ENCODE measurements around the gene KHDC1L.
A peak's percentile ranks its signal among the peaks of the same experiment; 100 is the strongest.
"Not testable (repeated sequence)": the region's sequence is repeated elsewhere in the genome, so short reads cannot be mapped to it uniquely, and the experiment has no call there.

KHDC1L gene

DNA sequence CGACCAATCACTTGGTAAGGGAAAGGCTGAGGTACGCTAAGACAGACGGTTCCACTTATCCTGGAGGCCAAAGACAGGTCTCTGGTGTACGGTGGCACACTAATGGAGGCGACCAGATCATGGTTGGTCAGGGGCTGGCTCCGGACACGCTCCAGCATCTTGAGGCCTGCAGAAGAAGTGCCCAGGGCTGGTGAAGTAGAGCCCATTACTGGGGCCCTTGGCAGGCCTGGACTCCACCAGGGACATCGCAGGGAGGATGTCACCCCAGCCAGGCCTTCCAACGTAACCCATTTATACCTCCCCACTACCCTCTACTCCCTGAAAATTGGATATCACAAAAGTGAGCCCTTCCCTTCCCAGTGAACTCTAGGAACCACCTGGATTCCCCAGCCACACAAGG lies 16.2 kb downstream of the KHDC1L start:
- H3K9me3 ChIP-seq (ENCODE audit: control insufficient read depth in 2 of 2, low read length in 2 of 2): no peaks in the 10 kb centered on the region
- H3K4me1 ChIP-seq (ENCODE audit: control insufficient read depth in 2 of 2, insufficient read depth in 2 of 2, low read length in 2 of 2): no peaks in the 10 kb centered on the region
- no peak overlapping the region for H3K27ac ChIP-seq (ENCODE audit: low read depth in 2 of 2, low read length in 2 of 2)
- no peaks in the 10 kb centered on the region for H3K27me3 ChIP-seq (ENCODE audit: control insufficient read depth in 2 of 2, insufficient read depth in 2 of 2, low read length in 2 of 2)
- no peaks in the 10 kb centered on the region for H3K36me3 ChIP-seq (ENCODE audit: control insufficient read depth in 2 of 2, insufficient read depth in 2 of 2, low read length in 2 of 2)
- no peak overlapping the region for H3K4me3 ChIP-seq (ENCODE audit: low read length in 2 of 2)
- H3K9ac ChIP-seq (ENCODE audit: low read depth in 1 of 2, low read length in 2 of 2): no peak overlapping the region

DNA sequence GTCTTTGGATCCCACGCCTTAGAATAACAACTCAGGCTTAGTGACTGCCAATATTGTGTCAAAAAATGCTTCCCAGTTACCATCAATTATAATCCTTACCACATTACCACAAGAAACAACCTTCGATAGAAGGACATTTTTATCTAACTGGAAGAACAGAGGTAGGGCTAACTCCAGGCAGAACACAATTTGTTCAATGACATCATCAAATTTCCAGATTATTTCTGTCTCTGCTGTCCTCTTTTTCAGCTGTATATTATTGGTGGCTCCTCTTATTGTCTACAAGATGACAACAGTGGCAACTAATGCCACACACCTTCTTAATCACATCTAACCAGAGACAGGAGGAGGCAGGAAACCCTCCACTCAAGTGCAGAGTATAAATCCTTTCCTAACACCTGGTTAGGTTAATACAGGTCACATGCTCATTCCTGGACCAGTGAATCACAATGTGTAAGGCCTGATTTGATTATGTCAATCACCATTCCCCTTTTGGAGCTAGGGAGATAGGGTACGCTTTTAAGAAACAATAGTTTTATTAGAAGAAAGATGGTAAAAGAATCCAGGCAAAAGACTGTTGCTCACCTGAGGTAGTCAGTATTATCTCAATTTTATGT lies 18.0 kb downstream of the KHDC1L start:
- no peak overlapping the region for H3K4me3 ChIP-seq (ENCODE audit: low read length in 2 of 2)
- no peaks in the 10 kb centered on the region for H3K27me3 ChIP-seq (ENCODE audit: control insufficient read depth in 2 of 2, insufficient read depth in 2 of 2, low read length in 2 of 2)
- no peaks in the 10 kb centered on the region for H3K36me3 ChIP-seq (ENCODE audit: control insufficient read depth in 2 of 2, insufficient read depth in 2 of 2, low read length in 2 of 2)
- H3K9me3 ChIP-seq (ENCODE audit: control insufficient read depth in 2 of 2, low read length in 2 of 2): no peaks in the 10 kb centered on the region
- H3K9ac ChIP-seq (ENCODE audit: low read depth in 1 of 2, low read length in 2 of 2): no peak overlapping the region
- no peaks in the 10 kb centered on the region for H3K4me1 ChIP-seq (ENCODE audit: control insufficient read depth in 2 of 2, insufficient read depth in 2 of 2, low read length in 2 of 2)
- H3K27ac ChIP-seq (ENCODE audit: low read depth in 2 of 2, low read length in 2 of 2): no peak overlapping the region

GRCh38 chr6:73204252-73204651 lies 21.0 kb downstream of the KHDC1L start:
- H3K27ac ChIP-seq (ENCODE audit: low read depth in 2 of 2, low read length in 2 of 2): no peak overlapping the region
- H3K27me3 ChIP-seq (ENCODE audit: control insufficient read depth in 2 of 2, insufficient read depth in 2 of 2, low read length in 2 of 2): no peaks in the 10 kb centered on the region
- no peaks in the 10 kb centered on the region for H3K9me3 ChIP-seq (ENCODE audit: control insufficient read depth in 2 of 2, low read length in 2 of 2)
- no peak overlapping the region for H3K4me3 ChIP-seq (ENCODE audit: low read length in 2 of 2)
- H3K36me3 ChIP-seq (ENCODE audit: control insufficient read depth in 2 of 2, insufficient read depth in 2 of 2, low read length in 2 of 2): no peaks in the 10 kb centered on the region
- H3K9ac ChIP-seq (ENCODE audit: low read depth in 1 of 2, low read length in 2 of 2): no peak overlapping the region
- H3K4me1 ChIP-seq (ENCODE audit: control insufficient read depth in 2 of 2, insufficient read depth in 2 of 2, low read length in 2 of 2): no peaks in the 10 kb centered on the region

DNA sequence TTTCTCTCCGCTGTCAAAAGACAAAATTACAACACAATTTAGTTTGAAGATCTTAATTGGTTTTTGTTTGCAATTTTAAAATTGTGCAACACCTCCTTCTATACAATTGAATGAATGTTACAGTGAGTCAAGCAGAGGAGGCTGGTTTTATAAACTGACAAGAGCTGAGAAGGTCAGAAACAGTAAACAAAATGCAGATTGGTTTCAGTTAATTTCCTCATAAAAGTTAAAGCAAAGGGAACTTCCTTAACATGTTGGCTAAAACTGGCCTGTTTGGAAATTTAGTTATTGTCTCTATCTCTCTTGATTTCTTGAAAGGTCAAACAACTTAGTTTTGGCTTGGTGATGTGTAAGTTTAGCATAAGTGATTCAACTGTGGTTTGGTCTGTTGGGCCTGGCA lies 22.2 kb downstream of the KHDC1L start:
- H3K4me1 ChIP-seq (ENCODE audit: control insufficient read depth in 2 of 2, insufficient read depth in 2 of 2, low read length in 2 of 2): no peaks in the 10 kb centered on the region
- no peak overlapping the region for H3K9ac ChIP-seq (ENCODE audit: low read depth in 1 of 2, low read length in 2 of 2)
- H3K27me3 ChIP-seq (ENCODE audit: control insufficient read depth in 2 of 2, insufficient read depth in 2 of 2, low read length in 2 of 2): no peaks in the 10 kb centered on the region
- H3K9me3 ChIP-seq (ENCODE audit: control insufficient read depth in 2 of 2, low read length in 2 of 2): no peaks in the 10 kb centered on the region
- no peaks in the 10 kb centered on the region for H3K36me3 ChIP-seq (ENCODE audit: control insufficient read depth in 2 of 2, insufficient read depth in 2 of 2, low read length in 2 of 2)
- H3K27ac ChIP-seq (ENCODE audit: low read depth in 2 of 2, low read length in 2 of 2): no peak overlapping the region
- H3K4me3 ChIP-seq (ENCODE audit: low read length in 2 of 2): no peak overlapping the region

DNA sequence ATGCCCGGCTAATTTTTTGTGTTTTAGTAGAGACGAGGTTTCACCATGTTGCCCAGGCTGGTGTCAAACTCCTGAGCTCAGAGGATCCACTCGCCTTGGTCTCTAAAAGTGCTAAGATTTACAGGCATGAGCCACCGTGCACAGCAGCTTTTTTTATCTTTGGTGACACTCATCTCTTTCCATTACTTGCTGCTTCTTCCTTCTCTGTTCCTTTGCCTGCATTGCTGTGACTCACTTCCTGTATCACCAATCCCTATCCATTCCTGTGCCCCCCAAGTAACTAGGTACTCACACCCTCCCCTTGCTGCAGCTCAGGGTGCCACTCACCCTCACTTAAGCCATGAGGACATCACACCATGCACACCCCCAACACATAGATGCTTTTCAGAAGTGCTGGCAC lies 24.6 kb downstream of the KHDC1L start:
- Histone ChIP-seq H3K36me3 (ENCODE audit: control insufficient read depth in 2 of 2, insufficient read depth in 2 of 2, low read length in 2 of 2) (no peaks in the 10 kb centered on the region), H3K27me3 (ENCODE audit: control insufficient read depth in 2 of 2, insufficient read depth in 2 of 2, low read length in 2 of 2) (no peaks in the 10 kb centered on the region), H3K4me3 (ENCODE audit: low read length in 2 of 2) (no peak overlapping the region), H3K9ac (ENCODE audit: low read depth in 1 of 2, low read length in 2 of 2) (no peak overlapping the region), H3K4me1 (ENCODE audit: control insufficient read depth in 2 of 2, insufficient read depth in 2 of 2, low read length in 2 of 2) (no peaks in the 10 kb centered on the region), H3K9me3 (ENCODE audit: control insufficient read depth in 2 of 2, low read length in 2 of 2) (no peaks in the 10 kb centered on the region), H3K27ac (ENCODE audit: low read depth in 2 of 2, low read length in 2 of 2) (no peak overlapping the region)

- Histone ChIP-seq H3K4me3 (ENCODE audit: low read length in 2 of 2) (no peak overlapping the region), H3K4me1 (ENCODE audit: control insufficient read depth in 2 of 2, insufficient read depth in 2 of 2, low read length in 2 of 2) (no peaks in the 10 kb centered on the region), H3K36me3 (ENCODE audit: control insufficient read depth in 2 of 2, insufficient read depth in 2 of 2, low read length in 2 of 2) (no peaks in the 10 kb centered on the region), H3K9ac (ENCODE audit: low read depth in 1 of 2, low read length in 2 of 2) (no peak overlapping the region), H3K9me3 (ENCODE audit: control insufficient read depth in 2 of 2, low read length in 2 of 2) (no peaks in the 10 kb centered on the region), H3K27me3 (ENCODE audit: control insufficient read depth in 2 of 2, insufficient read depth in 2 of 2, low read length in 2 of 2) (no peaks in the 10 kb centered on the region), H3K27ac (ENCODE audit: low read depth in 2 of 2, low read length in 2 of 2) (no peak overlapping the region)
Measured at GRCh38 chr6:73200247-73200646, 25.0 kb downstream of the KHDC1L start.

- Histone ChIP-seq H3K27me3 (ENCODE audit: control insufficient read depth in 2 of 2, insufficient read depth in 2 of 2, low read length in 2 of 2) (no peaks in the 10 kb centered on the region), H3K9me3 (ENCODE audit: control insufficient read depth in 2 of 2, low read length in 2 of 2) (no peaks in the 10 kb centered on the region), H3K4me3 (ENCODE audit: low read length in 2 of 2) (no peak overlapping the region), H3K9ac (ENCODE audit: low read depth in 1 of 2, low read length in 2 of 2) (no peak overlapping the region), H3K27ac (ENCODE audit: low read depth in 2 of 2, low read length in 2 of 2) (no peak overlapping the region), H3K36me3 (ENCODE audit: control insufficient read depth in 2 of 2, insufficient read depth in 2 of 2, low read length in 2 of 2) (no peaks in the 10 kb centered on the region), H3K4me1 (ENCODE audit: control insufficient read depth in 2 of 2, insufficient read depth in 2 of 2, low read length in 2 of 2) (no peaks in the 10 kb centered on the region)
Measured at GRCh38 chr6:73194744-73195143, 30.6 kb downstream of the KHDC1L start.

DNA sequence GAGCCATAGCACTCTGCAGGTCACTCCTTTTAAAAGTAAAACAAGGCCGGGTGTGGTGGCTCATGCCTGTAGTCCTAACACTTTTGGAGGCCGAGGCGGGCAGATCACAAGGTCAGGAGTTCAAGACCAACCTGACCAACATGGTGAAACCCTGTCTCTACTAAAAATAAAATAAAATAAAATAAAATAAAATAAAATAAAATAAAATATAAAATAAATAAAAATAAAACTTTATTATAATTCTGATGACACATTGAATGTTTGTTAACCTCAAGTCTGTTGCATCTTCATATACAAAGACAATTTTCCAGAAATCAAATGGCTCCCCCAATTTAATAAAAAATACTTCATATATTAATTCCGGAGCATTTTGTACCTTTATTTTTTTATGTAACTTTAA lies 32.0 kb downstream of the KHDC1L start:
- not testable (repeated sequence) for H3K36me3 ChIP-seq (ENCODE audit: control insufficient read depth in 2 of 2, insufficient read depth in 2 of 2, low read length in 2 of 2); H3K4me3 ChIP-seq (ENCODE audit: low read length in 2 of 2); H3K4me1 ChIP-seq (ENCODE audit: control insufficient read depth in 2 of 2, insufficient read depth in 2 of 2, low read length in 2 of 2); H3K27ac ChIP-seq (ENCODE audit: low read depth in 2 of 2, low read length in 2 of 2); H3K9ac ChIP-seq (ENCODE audit: low read depth in 1 of 2, low read length in 2 of 2); H3K9me3 ChIP-seq (ENCODE audit: control insufficient read depth in 2 of 2, low read length in 2 of 2); H3K27me3 ChIP-seq (ENCODE audit: control insufficient read depth in 2 of 2, insufficient read depth in 2 of 2, low read length in 2 of 2)

DNA sequence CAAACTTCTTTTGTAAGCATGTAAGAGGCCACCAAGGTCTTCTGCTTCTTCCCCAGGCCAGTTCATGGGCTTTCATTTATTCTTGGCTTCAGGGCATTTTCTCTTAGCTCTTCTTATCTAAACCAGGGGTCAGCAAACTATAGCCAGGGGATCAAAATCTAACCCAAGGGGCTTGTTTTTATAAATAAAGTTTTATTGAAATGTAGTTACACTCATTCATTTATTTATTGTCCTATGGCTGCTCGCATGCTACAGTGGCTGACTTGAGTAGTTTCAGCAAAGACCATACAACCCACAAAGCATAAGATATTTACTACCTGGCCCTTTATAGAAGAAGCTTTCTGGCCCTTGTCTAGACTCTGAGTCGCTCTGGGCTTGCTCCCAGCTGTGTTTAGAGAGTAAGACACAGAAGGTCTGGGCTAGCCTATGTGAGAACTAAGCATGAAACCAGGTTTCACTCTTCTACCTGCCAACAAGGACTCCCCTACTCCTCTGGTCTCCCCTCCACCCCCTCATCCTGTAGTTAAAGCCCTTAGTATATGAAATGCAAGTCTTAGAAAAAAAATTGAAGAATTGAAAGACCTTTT lies 43.2 kb downstream of the KHDC1L start:
- Histone ChIP-seq H3K4me1 (ENCODE audit: control insufficient read depth in 2 of 2, insufficient read depth in 2 of 2, low read length in 2 of 2) (no peaks in the 10 kb centered on the region), H3K9me3 (ENCODE audit: control insufficient read depth in 2 of 2, low read length in 2 of 2) (no peaks in the 10 kb centered on the region), H3K4me3 (ENCODE audit: low read length in 2 of 2) (no peak overlapping the region)

DNA sequence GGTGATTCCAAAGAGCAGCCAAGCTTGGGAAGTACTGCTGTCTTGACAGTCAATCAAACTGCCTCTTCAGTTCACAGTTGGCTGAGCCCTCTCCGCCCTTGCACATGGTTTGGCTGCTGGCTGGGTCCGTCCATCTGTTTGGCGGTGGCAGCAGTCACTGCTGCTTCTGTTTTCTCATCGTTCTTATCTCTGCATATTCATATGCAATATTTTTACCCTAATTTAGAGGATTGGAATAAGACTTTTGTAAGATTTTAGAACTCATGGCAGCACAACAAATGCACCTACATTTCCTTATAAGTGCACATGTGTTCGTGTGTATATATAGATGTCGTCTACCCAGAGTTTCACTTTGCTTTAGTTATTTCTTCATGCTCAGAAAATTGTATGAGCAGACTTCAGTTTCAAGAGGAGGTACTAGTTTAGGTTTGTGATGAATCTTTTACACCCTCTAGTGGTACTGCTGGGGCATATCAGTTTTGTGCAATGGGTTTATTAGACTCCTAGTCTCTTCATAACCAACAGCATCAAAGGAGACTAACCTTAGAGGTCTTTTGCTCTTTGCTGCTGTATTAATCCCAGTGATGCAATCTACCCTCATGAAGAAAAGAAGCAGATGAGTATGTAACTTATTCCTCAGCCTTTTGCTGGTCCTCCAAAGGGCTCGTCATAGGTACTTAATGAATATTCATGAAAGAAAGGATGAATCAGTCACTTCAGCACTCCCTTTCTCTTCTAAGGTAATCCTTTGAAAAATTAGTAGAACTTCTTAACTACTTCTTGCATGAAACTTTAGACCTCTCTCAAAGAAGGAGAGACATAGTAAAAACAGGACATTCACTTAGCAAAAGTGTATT lies 44.3 kb downstream of the KHDC1L start:
- H3K9me3 ChIP-seq (ENCODE audit: control insufficient read depth in 2 of 2, low read length in 2 of 2): no peaks in the 10 kb centered on the region
- no peak overlapping the region for H3K9ac ChIP-seq (ENCODE audit: low read depth in 1 of 2, low read length in 2 of 2)

More for the DNA sequence above, 43.2 kb downstream of the KHDC1L start:
- H3K27ac ChIP-seq (ENCODE audit: low read depth in 2 of 2, low read length in 2 of 2): no peak overlapping the region
- no peak overlapping the region for H3K9ac ChIP-seq (ENCODE audit: low read depth in 1 of 2, low read length in 2 of 2)
- H3K27me3 ChIP-seq (ENCODE audit: control insufficient read depth in 2 of 2, insufficient read depth in 2 of 2, low read length in 2 of 2): no peaks in the 10 kb centered on the region
- H3K36me3 ChIP-seq (ENCODE audit: control insufficient read depth in 2 of 2, insufficient read depth in 2 of 2, low read length in 2 of 2): no peaks in the 10 kb centered on the region

More for the DNA sequence above, 44.3 kb downstream of the KHDC1L start:
- Histone ChIP-seq H3K4me3 (ENCODE audit: low read length in 2 of 2) (peak overlapping the region in 1 of 2 donors; percentile 61), H3K36me3 (ENCODE audit: control insufficient read depth in 2 of 2, insufficient read depth in 2 of 2, low read length in 2 of 2) (no peaks in the 10 kb centered on the region), H3K27ac (ENCODE audit: low read depth in 2 of 2, low read length in 2 of 2) (no peak overlapping the region), H3K4me1 (ENCODE audit: control insufficient read depth in 2 of 2, insufficient read depth in 2 of 2, low read length in 2 of 2) (no peaks in the 10 kb centered on the region), H3K27me3 (ENCODE audit: control insufficient read depth in 2 of 2, insufficient read depth in 2 of 2, low read length in 2 of 2) (no peaks in the 10 kb centered on the region)

Measured in mucosa of rectum (tissue), 2 donors.